Mucosa of stomach (tissue), 1 donor: ENCODE results near the gene ZCCHC10.
"Not testable (repeated sequence)": the region's sequence is repeated elsewhere in the genome, so short reads cannot be mapped to it uniquely, and the experiment has no call there.

Experiments
- H3K27me3 ChIP-seq: one replicate; pipeline ENCODE4 v1.7.0; 2013; ENCODE audit warnings: mild to moderate bottlenecking, low read length; ENCODE audit not compliant: control insufficient read depth, insufficient read depth
- H3K36me3 ChIP-seq: one replicate; pipeline ENCODE4 v1.7.0; 2013; ENCODE audit warnings: low read length; ENCODE audit not compliant: control insufficient read depth, insufficient read depth
- H3K4me1 ChIP-seq: one replicate; pipeline ENCODE4 v1.7.0; 2013; ENCODE audit warnings: mild to moderate bottlenecking, low read length; ENCODE audit not compliant: control insufficient read depth, insufficient read depth
- H3K4me3 ChIP-seq: one replicate; pipeline ENCODE4 v1.7.0; 2013; ENCODE audit warnings: low read length
- H3K9ac ChIP-seq: one replicate; pipeline ENCODE4 v1.7.0; 2013; ENCODE audit warnings: mild to moderate bottlenecking, low read length, moderate library complexity
- H3K9me3 ChIP-seq: one replicate; pipeline ENCODE4 v1.7.0; 2013; ENCODE audit warnings: mild to moderate bottlenecking, low read length, moderate library complexity; ENCODE audit not compliant: control insufficient read depth
- donor health status: Pancreatic carcinoma.

The ZCCHC10 gene

GRCh38 chr5:133052317-133053175 is 26.2 kb upstream of the ZCCHC10 start:
- Histone ChIP-seq H3K4me1 (peaks cover 25% of the 10 kb centered on the region), H3K9ac (peak overlapping the region; percentile 99), H3K9me3 (no peaks in the 10 kb centered on the region), H3K27me3 (no peaks in the 10 kb centered on the region), H3K36me3 (no peaks in the 10 kb centered on the region), H3K4me3 (peak overlapping the region; percentile 99)

GRCh38 chr5:133051542-133052316 is 25.4 kb upstream of the ZCCHC10 start, which contains the start of gene HSPA4:
TSS of gene HSPA4 (plus strand) at chr5:133052013. CDS start at chr5:133052251, 238 bp downstream.
- Histone ChIP-seq H3K4me3 (peak within 1 kb of the TSS; percentile 99), H3K36me3 (no peaks in the 10 kb centered on the region), H3K27me3 (no peaks in the 10 kb centered on the region), H3K9ac (peak within 1 kb of the TSS; percentile 99), H3K9me3 (no peaks in the 10 kb centered on the region), H3K4me1 (peaks cover 25% of the 10 kb centered on the region)

DNA sequence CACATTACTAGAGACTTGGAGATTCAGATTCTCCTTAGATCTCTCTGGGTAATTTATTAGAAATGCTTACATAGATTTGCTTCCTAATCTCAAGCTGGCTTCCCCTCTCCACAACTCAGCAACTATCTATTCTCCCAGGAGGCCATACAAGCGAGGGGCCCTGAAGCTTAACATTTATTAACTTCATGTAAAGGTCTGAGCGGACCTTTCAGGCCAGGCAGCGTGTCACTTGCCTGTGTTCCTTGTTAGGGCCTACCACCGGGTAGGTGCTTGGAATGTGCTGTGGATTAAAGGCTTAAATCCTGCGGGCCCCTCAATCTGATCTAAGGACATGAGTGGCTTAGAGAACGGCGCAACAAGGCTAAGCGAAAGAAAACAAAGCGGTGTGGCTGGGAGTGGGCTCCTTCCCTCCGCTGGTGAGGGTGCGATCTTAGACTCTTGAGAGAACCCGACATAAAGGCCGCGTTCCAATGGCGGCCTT is 24.8 kb upstream of the ZCCHC10 start:
- Histone ChIP-seq H3K27me3 (no peaks in the 10 kb centered on the region), H3K4me1 (peaks cover 25% of the 10 kb centered on the region), H3K36me3 (no peaks in the 10 kb centered on the region), H3K4me3 (peak overlapping the region; percentile 99), H3K9ac (peak overlapping the region; percentile 99), H3K9me3 (no peaks in the 10 kb centered on the region)

DNA sequence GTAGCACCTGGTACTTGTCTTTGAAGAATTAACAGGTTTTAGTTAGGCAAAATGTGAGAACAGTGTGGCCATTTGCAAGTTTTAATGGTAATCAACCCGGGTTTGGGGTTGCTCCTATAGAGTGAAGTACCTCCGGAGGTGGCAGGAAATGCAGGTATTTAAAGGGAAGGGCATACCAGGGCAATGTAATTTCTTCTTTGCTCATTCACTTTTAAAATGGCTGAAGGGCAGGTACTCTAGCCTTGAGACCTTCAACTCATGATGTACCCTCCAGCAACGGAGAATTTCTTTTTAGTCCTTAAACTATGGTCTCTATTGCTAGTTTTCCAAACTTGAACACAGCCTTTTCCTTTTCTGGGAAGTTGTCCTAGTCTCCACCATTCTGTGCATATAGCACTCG is 24.2 kb upstream of the ZCCHC10 start:
- H3K4me1 ChIP-seq: peaks cover 25% of the 10 kb centered on the region
- H3K27me3 ChIP-seq: no peaks in the 10 kb centered on the region
- peak overlapping the region; percentile 99 for H3K9ac ChIP-seq
- H3K4me3 ChIP-seq: peak overlapping the region; percentile 99
- no peaks in the 10 kb centered on the region for H3K9me3 ChIP-seq
- H3K36me3 ChIP-seq: no peaks in the 10 kb centered on the region

DNA sequence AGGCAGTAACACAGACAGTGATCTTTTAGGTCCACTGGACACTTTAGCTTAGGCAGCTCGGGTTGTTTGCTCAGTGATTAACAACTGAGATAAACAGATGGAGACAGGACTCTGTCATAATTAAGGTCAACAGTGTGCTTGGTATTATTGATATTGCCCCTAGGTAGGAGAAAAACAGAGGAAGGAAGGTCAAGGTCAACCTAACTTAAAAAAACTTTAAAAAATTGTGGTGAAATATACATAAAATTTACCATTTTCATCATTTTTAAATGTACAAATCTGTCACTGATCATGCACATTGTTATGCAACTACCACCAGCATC is 23.3 kb upstream of the ZCCHC10 start:
- peaks cover 25% of the 10 kb centered on the region for H3K4me1 ChIP-seq
- H3K27me3 ChIP-seq: no peaks in the 10 kb centered on the region
- no peaks in the 10 kb centered on the region for H3K36me3 ChIP-seq
- peak overlapping the region; percentile 39 for H3K9ac ChIP-seq
- H3K9me3 ChIP-seq: no peaks in the 10 kb centered on the region
- H3K4me3 ChIP-seq: no peak overlapping the region

DNA sequence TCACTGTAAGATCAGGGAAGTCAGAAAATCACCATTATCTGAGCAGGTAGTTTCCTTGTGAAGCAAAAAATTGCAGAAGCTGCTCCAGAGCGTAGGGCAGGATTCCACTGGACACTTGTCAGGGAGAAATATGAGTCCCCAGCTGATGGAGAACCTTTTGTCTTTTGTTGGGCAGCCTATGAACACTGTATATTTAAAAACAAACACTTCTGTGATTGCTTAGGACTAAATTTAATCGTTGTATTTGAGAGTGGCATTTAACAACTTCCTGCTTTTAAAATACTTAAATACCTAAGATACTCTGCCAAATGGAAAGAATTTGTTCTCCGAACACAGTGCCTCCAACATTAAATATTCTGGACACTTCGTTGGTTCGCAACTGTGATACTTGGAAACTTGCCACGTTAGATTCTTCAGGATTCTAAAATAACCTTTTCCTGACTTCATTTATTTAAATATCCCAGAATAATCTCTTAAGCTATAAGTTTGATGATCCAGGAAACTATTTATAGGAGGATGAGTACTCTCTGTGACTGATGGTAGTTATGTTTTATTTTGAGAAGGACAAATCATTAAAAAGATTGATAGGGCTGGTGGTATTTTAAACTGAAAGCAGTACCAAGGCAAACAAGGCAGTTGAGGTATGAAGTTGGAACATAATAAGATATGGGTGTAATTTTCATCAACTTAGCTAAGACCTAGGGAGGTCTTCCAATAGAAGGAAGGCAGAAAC is 22.8 kb upstream of the ZCCHC10 start:
- H3K27me3 ChIP-seq: no peaks in the 10 kb centered on the region
- H3K9ac ChIP-seq: peak overlapping the region; percentile 39
- H3K4me3 ChIP-seq: no peak overlapping the region
- no peaks in the 10 kb centered on the region for H3K36me3 ChIP-seq
- no peaks in the 10 kb centered on the region for H3K9me3 ChIP-seq
- peaks cover 25% of the 10 kb centered on the region for H3K4me1 ChIP-seq

DNA sequence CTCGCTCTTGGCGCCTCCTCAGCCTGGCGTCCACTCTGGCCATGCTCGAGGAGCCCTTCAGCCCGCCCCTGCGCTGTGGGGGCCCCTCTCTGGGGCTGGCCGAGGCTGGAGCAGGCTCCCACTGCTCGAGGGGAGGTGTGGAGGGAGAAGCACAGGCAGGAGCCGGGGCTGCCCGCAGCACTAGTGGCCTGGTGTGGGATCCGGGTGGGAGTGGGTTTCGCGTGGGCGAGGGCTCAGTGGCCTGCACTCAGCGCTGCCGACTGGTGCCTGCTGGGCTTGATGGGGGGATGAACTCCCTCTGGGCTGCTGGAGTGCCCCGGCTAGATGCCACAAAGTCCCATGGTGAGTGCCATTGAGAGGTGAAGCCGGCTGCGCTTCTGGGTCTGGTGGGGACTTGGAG is 21.1 kb upstream of the ZCCHC10 start:
- Histone ChIP-seq H3K36me3 (no peaks in the 10 kb centered on the region), H3K9me3 (no peaks in the 10 kb centered on the region), H3K4me3 (no peak overlapping the region), H3K9ac (no peak overlapping the region), H3K27me3 (no peaks in the 10 kb centered on the region), H3K4me1 (peaks cover 18% of the 10 kb centered on the region)

GRCh38 chr5:133046560-133046959 is 20.2 kb upstream of the ZCCHC10 start:
- H3K9me3 ChIP-seq, H3K36me3 ChIP-seq, H3K27me3 ChIP-seq, H3K9ac ChIP-seq, H3K4me3 ChIP-seq: not testable (repeated sequence)
- peaks cover 18% of the 10 kb centered on the region for H3K4me1 ChIP-seq

DNA sequence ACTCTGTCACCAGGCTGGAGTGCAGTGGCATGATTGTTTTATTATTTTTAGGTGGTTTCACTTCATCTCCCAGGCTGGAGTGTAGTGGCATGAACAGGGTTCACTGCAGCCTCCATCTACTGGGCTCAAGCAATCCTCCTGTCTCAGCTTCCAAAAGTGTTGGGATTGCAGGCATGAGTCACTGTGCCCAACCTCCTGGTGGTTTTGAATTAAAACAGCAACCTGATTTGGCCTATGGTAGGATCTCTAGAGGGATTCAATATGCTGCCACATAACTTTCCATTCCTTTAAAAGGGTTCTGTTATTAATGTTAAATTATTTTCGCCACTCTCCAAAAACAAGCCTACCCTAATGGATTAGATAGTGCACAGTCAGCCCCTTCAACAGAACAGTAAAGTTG is 15.6 kb upstream of the ZCCHC10 start:
- H3K9me3 ChIP-seq: no peaks in the 10 kb centered on the region
- no peaks in the 10 kb centered on the region for H3K4me1 ChIP-seq
- H3K4me3 ChIP-seq: no peak overlapping the region
- no peaks in the 10 kb centered on the region for H3K36me3 ChIP-seq
- H3K9ac ChIP-seq: no peak overlapping the region
- no peaks in the 10 kb centered on the region for H3K27me3 ChIP-seq

- Histone ChIP-seq H3K9ac (no peak overlapping the region), H3K36me3 (no peaks in the 10 kb centered on the region), H3K4me3 (no peak overlapping the region), H3K27me3 (no peaks in the 10 kb centered on the region), H3K4me1 (no peaks in the 10 kb centered on the region), H3K9me3 (no peaks in the 10 kb centered on the region)
These were observed 14.9 kb upstream of the ZCCHC10 start for GRCh38 chr5:133041157-133041784.

DNA sequence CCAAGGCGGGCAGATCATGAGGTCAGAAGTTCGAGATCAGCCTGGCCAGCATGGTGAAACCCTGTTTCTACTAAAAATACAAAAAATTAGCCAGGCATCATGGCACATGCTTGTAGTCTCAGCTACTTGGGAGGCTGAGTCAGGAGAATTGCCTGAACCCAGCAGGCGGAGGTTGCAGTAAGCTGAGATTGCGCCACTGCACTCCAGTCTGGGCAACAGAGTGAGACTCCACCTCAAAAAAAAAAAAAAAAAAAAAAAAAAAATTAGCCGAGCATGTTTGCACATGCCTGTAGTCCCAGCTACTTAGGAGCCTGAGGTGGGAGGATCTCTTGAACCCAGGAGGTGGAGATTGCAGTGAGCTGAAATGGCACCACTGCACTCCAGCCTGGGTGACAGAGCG is 10.3 kb upstream of the ZCCHC10 start:
- H3K36me3 ChIP-seq, H3K4me3 ChIP-seq, H3K27me3 ChIP-seq, H3K9me3 ChIP-seq, H3K9ac ChIP-seq: not testable (repeated sequence)
- H3K4me1 ChIP-seq: peaks cover 14% of the 10 kb centered on the region
